Measurements from ENCODE around the gene AMN.

The AMN gene

DNA sequence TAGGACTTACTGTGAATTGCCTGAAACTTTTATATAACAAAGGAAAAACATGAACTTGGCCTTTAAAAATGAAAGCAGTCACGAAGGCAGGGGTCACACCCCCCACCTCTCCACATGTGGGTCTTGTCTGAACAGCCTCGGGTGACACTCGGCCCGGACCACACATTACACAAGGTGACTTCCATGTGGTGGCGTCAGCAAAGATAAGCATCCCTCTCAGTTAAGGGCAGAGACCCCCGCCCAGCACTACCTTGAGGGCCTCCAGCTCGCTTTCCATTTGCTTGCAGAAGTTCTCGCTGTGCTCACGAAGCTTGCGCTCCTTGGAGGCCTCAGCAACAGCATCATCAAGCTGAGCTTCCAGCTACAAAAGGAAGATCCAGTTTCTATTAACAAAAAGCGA is 47.4 kb downstream of the AMN start:
- no peak for DNase-seq

DNA sequence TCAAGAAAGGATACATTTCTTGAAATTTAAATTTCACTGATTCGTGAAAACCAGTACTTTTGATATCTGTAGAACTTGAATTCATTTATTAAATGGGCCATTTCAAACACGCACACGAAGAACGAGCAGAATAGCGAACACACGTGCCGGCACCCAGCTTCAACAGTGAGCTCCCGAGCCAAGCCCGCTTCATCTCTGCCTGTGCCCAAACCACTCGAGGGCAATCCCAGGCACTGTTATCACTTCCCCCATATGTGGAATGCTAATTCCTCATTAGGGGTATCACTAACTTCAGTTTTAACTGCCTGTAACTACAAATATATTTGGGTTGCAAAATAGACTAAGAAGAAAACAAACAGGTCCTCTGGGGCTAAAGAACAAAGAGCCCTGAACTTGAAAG is 48.0 kb downstream of the AMN start:
- no peak for DNase-seq

DNA sequence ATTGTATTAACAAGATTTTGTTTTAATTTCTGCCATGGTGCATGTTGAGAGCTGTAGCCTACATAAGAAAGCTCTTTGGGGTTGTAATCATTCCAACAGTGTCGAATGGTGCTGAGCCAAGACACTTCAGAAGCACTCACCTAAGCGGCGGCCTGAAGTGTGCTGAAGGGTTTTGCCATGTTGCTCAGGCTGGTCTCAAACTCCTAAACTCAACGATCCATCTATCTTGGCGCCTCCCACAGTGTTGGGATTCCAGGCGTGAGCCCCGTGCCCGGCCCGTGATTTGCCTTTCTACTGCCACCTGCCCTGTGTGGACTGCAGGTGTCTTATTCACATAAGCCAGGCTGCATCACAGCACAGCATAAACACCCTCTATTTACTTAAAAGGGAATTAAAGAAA is 48.9 kb downstream of the AMN start:
- no peak for DNase-seq

- DNase-seq: no peak
Measured at GRCh38 chr14:102971836-102972606, 49.6 kb downstream of the AMN start.

- DNase-seq: no peak
Measured at GRCh38 chr14:102973706-102974285, 51.3 kb downstream of the AMN start.

DNA sequence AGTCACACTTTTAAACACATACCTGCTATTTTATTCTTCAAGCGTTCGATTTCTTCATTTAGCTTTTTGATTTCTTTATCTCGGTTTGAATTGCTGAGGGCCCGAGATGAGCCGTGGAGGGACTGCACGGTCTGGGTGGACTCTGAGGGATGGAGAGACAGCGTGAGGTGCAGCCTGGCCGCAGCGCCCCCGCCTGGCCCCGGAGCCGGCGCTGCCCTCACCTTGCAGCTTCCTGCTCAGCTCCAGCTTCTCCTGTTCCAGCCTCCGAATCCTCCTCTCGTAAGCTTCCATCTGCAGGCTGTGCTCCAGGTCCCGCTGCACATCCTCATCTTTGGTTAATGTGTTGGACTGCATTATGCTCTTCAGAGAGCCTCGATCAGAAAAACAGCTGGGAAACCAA is 53.2 kb downstream of the AMN start:
- no peak for DNase-seq

DNA sequence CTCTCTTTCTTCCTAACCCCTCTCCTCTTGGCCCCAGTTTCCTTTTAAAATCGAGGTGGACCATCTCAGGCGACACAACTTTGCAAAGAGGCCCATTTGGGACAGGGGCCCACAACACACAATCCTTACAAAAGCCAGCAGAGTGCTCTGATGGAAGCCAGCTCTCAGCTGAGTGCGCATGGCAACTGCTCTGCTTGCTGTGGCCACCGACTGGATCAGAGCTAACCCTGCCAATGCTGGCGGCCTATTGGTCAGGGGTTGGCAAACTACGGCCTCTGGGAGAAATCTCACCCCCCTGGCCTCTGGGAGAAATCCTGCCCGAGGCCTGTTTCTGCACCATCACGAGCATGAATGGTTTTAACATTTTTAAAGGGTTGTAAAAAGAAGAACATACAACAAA is 55.0 kb downstream of the AMN start:
- DNase-seq: no peak

GRCh38 chr14:102979406-102979805 is 56.9 kb downstream of the AMN start:
- no peak for DNase-seq

DNA sequence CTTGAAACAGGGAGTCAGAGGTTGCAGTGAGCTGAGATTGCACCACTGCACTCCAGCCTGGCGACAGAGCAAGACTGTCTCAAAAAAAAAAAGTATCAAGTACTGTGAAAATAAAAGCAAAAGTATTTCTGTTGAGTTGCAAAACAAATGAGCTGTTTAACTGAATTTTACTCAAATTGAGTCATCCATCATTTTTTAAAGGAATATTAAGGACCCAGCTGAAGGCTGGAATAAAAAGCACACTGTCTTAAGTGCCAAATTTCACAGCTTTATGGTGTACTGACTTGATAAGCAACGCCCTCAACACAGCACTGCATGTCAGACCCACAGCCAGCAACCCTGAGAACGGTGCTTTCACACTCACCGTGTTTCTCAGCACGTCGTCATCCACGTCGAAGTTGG is 57.9 kb downstream of the AMN start:
- no peak for DNase-seq
